ENCODE data around the gene AKAP6. TPM values are rescaled to one million over a fixed set of nuclear protein-coding genes. Genes with fewer than 3 reads are reported as not detected.

AKAP6 gene, protein sequence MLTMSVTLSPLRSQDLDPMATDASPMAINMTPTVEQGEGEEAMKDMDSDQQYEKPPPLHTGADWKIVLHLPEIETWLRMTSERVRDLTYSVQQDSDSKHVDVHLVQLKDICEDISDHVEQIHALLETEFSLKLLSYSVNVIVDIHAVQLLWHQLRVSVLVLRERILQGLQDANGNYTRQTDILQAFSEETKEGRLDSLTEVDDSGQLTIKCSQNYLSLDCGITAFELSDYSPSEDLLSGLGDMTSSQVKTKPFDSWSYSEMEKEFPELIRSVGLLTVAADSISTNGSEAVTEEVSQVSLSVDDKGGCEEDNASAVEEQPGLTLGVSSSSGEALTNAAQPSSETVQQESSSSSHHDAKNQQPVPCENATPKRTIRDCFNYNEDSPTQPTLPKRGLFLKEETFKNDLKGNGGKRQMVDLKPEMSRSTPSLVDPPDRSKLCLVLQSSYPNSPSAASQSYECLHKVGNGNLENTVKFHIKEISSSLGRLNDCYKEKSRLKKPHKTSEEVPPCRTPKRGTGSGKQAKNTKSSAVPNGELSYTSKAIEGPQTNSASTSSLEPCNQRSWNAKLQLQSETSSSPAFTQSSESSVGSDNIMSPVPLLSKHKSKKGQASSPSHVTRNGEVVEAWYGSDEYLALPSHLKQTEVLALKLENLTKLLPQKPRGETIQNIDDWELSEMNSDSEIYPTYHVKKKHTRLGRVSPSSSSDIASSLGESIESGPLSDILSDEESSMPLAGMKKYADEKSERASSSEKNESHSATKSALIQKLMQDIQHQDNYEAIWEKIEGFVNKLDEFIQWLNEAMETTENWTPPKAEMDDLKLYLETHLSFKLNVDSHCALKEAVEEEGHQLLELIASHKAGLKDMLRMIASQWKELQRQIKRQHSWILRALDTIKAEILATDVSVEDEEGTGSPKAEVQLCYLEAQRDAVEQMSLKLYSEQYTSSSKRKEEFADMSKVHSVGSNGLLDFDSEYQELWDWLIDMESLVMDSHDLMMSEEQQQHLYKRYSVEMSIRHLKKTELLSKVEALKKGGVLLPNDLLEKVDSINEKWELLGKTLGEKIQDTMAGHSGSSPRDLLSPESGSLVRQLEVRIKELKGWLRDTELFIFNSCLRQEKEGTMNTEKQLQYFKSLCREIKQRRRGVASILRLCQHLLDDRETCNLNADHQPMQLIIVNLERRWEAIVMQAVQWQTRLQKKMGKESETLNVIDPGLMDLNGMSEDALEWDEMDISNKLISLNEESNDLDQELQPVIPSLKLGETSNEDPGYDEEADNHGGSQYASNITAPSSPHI (N-terminal part only)
- 10 to 100 TPM in 3 of 4 donors, 1 to 10 TPM in 1; 4.1 to 34.4 (median 15.3) TPM for total RNA-seq

DNA sequence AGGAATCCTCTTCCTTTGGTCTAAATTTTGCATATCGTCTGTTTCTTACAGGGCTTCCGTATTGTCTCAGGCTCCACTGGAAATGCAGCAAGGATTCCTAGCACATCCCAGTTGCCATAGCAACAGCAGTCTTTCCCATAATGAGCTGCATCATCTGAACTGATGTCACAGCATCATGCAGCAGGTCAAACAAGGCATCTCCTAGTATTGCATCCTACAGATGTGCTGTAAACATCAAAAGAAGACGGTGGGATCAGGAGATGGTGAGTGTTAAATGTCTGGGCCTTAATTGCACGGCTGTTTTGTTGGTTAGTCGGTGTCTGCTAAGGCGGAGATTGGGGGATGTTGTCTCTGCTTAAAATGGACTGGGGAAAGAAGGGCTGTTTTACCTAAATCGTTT is at the start of gene AKAP6:
Gene AKAP6 (plus strand): TSS at position 153 of the 400 bp plus-strand sequence. CDS start 104,196 bp downstream, outside the sequence.
- Histone ChIP-seq H3K4me1 (no peaks in the 10 kb centered on the region), H3K27ac (no peak within 1 kb of the TSS), H3K4me3 (no peak within 1 kb of the TSS), H3K36me3 (no peaks in the 10 kb centered on the region), H3K9me3 (no peaks in the 10 kb centered on the region), H3K27me3 (no peaks in the 10 kb centered on the region)
- TF ChIP-seq, protein P1, sequence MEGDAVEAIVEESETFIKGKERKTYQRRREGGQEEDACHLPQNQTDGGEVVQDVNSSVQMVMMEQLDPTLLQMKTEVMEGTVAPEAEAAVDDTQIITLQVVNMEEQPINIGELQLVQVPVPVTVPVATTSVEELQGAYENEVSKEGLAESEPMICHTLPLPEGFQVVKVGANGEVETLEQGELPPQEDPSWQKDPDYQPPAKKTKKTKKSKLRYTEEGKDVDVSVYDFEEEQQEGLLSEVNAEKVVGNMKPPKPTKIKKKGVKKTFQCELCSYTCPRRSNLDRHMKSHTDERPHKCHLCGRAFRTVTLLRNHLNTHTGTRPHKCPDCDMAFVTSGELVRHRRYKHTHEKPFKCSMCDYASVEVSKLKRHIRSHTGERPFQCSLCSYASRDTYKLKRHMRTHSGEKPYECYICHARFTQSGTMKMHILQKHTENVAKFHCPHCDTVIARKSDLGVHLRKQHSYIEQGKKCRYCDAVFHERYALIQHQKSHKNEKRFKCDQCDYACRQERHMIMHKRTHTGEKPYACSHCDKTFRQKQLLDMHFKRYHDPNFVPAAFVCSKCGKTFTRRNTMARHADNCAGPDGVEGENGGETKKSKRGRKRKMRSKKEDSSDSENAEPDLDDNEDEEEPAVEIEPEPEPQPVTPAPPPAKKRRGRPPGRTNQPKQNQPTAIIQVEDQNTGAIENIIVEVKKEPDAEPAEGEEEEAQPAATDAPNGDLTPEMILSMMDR (IDR thresholded peaks at IDR 0.05): no peak
- TF ChIP-seq POLR2A (IDR thresholded peaks at IDR 0.05): no peak
- no peak for DNase-seq
- intact Hi-C loops (cut with DNase I; ENCODE audit: low total_unique reads): no loop called here

DNA sequence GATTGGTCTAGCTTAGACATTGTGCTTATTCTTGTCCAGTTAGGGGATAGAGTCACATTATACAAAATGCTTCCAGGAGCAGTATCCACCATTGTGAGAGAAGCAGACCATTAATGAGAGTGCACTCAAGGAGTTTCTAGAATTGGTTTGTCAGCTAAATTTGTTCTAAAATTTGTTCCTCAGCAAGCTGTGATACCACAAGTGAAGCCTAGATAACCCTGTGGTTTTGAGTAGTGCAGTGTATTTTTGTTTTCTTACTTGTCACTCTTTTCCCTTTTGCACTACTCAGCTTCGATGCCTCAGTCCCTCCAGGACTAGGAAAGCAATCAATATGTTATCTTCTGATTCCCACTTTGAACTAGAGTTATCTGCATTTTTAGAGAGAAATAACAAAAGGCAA is 42.5 kb upstream of the AKAP6 start:
- Histone ChIP-seq H3K4me1 (no peaks in the 10 kb centered on the region), H3K27ac (no peak overlapping the region), H3K27me3 (no peaks in the 10 kb centered on the region), H3K4me3 (no peak overlapping the region), H3K9me3 (no peaks in the 10 kb centered on the region), H3K36me3 (no peaks in the 10 kb centered on the region)
- intact Hi-C loops (cut with DNase I; ENCODE audit: low total_unique reads): no loop called here
- no peak for DNase-seq
- no peak for TF ChIP-seq POLR2A (IDR thresholded peaks at IDR 0.05)
- TF ChIP-seq, protein P1 (IDR thresholded peaks at IDR 0.05): no peak

DNA sequence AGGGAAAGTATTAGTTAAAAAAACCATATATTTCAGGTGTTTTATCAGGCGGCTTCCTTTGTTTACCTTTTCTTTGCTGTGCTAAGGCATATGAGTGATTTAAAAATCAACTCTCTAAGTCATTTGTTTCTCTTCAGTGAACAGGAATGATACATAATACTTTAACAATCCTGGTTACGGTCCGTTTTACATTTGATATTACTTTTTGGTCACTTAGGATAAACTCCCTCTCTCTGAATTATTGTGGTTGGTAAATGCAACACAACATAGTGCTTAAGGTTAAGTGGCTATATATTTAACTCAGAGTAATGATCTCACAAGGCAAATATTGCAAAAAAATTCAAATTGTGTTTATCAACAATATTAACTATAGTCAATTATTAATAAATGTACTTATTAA is 32.7 kb upstream of the AKAP6 start:
- H3K4me3 ChIP-seq: no peak overlapping the region
- H3K36me3 ChIP-seq: no peaks in the 10 kb centered on the region
- H3K4me1 ChIP-seq: peaks cover 0 to 7% of the 10 kb centered on the region in 2 donors
- no peaks in the 10 kb centered on the region for H3K27me3 ChIP-seq
- no peaks in the 10 kb centered on the region for H3K9me3 ChIP-seq
- intact Hi-C loops (cut with DNase I; ENCODE audit: low total_unique reads): no loop called here
- DNase-seq: no peak
- TF ChIP-seq, protein P1 (IDR thresholded peaks at IDR 0.05): no peak
- no peak for TF ChIP-seq POLR2A (IDR thresholded peaks at IDR 0.05)
- H3K27ac ChIP-seq: no peak overlapping the region

DNA sequence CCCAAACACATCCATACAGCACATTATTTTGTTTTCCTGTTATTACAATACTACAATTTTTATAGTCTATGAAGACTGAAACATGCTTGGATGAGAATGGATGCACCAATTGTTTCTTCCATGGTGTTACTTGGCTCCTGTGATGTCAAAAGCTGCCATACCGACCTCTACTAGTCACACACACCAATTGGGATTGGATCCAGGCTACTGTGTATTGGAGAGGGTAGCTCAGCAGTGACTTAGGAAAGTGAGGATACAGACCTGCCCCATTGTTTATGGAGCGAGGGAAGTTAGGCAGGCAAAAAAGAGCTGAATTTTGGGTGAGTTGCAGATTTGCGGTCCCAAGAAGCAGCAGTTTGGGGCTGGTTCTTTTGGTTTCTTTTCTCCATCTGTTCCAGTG is 30.8 kb upstream of the AKAP6 start:
- Histone ChIP-seq H3K36me3 (no peaks in the 10 kb centered on the region), H3K4me3 (no peak overlapping the region), H3K27ac (no peak overlapping the region), H3K4me1 (peaks cover 0 to 7% of the 10 kb centered on the region in 2 donors), H3K9me3 (no peaks in the 10 kb centered on the region), H3K27me3 (no peaks in the 10 kb centered on the region)
- no peak for TF ChIP-seq POLR2A (IDR thresholded peaks at IDR 0.05)
- TF ChIP-seq, protein P1 (IDR thresholded peaks at IDR 0.05): no peak
- intact Hi-C loops (cut with DNase I; ENCODE audit: low total_unique reads): no loop called here
- DNase-seq: no peak
